ENCODE measurements around the gene PIK3R6. TPM values are rescaled to one million over a fixed set of nuclear protein-coding genes. Genes with fewer than 3 reads are reported as not detected.

Gene PIK3R6
- total RNA-seq, 1 donor from 2014 or later: 2.5 TPM

- Histone ChIP-seq H3K36me3 (no peaks in the 10 kb centered on the region), H3K4me3 (no peak overlapping the region), H3K4me1 (peaks cover 24% of the 10 kb centered on the region), H3K9me3 (no peaks in the 10 kb centered on the region), H3K27me3 (ENCODE audit: low read depth) (peaks cover 3% of the 10 kb centered on the region), H3K27ac (no peak overlapping the region)
- no peak for DNase-seq
- no peak for ATAC-seq
- intact Hi-C loops (cut with DNase I): no loop called here
- TF ChIP-seq, protein P1, sequence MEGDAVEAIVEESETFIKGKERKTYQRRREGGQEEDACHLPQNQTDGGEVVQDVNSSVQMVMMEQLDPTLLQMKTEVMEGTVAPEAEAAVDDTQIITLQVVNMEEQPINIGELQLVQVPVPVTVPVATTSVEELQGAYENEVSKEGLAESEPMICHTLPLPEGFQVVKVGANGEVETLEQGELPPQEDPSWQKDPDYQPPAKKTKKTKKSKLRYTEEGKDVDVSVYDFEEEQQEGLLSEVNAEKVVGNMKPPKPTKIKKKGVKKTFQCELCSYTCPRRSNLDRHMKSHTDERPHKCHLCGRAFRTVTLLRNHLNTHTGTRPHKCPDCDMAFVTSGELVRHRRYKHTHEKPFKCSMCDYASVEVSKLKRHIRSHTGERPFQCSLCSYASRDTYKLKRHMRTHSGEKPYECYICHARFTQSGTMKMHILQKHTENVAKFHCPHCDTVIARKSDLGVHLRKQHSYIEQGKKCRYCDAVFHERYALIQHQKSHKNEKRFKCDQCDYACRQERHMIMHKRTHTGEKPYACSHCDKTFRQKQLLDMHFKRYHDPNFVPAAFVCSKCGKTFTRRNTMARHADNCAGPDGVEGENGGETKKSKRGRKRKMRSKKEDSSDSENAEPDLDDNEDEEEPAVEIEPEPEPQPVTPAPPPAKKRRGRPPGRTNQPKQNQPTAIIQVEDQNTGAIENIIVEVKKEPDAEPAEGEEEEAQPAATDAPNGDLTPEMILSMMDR (IDR thresholded peaks at IDR 0.05): no peak
Observed at GRCh38 chr17:8896641-8897635, 29.5 kb upstream of the PIK3R6 start.

DNA sequence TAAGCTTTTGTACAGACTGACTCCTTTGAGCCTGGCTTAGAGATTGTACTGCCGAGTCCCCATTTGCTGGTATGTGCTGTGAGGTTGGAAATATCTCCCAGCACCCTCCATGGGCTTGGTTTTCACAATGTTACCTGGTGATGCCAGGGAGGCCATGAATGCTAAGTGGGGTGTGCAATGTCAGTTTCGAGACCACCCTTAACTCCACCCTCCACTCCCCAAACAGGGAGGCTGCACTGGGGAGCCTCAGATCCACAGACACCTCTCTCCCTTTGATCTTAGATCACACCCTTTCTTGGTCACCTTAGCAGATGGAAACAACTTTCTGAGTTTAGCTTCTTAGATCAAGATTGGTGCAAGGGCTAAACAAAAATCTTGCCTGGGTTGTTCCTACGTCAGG lies 28.6 kb upstream of the PIK3R6 start:
- H3K4me1 ChIP-seq: peaks cover 24% of the 10 kb centered on the region
- DNase-seq (no peak), ATAC-seq (no peak)
- H3K4me3 ChIP-seq: no peak overlapping the region
- H3K36me3 ChIP-seq: no peaks in the 10 kb centered on the region
- no peaks in the 10 kb centered on the region for H3K9me3 ChIP-seq
- TF ChIP-seq, protein P1 (IDR thresholded peaks at IDR 0.05): no peak
- intact Hi-C loops (cut with DNase I): no loop called here
- H3K27ac ChIP-seq: no peak overlapping the region
- H3K27me3 ChIP-seq (ENCODE audit: low read depth): peaks cover 3% of the 10 kb centered on the region

GRCh38 chr17:8894673-8895578 lies 27.5 kb upstream of the PIK3R6 start:
- H3K27me3 ChIP-seq (ENCODE audit: low read depth): peaks cover 3% of the 10 kb centered on the region
- H3K4me3 ChIP-seq: no peak overlapping the region
- intact Hi-C loops (cut with DNase I): no loop called here
- H3K4me1 ChIP-seq: peaks cover 24% of the 10 kb centered on the region
- H3K9me3 ChIP-seq: no peaks in the 10 kb centered on the region
- DNase-seq (no peak), ATAC-seq (peak; percentile 81)
- no peak overlapping the region for H3K27ac ChIP-seq
- TF ChIP-seq, protein P1 (IDR thresholded peaks at IDR 0.05): peak; percentile 73
- H3K36me3 ChIP-seq: peaks cover 8% of the 10 kb centered on the region

DNA sequence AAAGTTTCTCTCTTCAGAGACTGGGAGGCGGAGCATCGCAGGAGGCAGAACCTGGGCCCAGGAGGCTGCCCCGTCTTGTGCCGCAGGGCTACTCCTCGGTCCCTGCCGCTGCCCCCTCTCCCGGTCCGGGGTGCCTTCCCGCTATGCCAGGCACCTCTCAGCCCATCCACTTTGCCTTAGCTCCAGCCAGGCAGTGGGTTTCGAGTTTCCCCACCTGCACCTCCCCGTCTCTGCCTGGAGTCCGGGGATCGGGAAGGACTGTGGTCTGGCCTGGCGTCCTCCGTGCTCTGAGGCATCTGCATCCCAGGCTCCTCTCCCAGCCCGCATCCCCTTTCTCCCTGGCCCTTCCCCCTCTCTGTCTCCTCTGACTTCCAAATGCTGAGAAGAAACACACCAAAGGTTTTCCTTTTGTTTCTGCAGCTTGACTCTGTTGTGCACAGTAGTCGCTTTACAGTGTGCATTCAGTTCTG lies 26.8 kb upstream of the PIK3R6 start:
- DNase-seq (no peak), ATAC-seq (no peak)
- Histone ChIP-seq H3K4me3 (no peak overlapping the region), H3K36me3 (peaks cover 11% of the 10 kb centered on the region), H3K27ac (no peak overlapping the region), H3K27me3 (ENCODE audit: low read depth) (peaks cover 3% of the 10 kb centered on the region), H3K9me3 (no peaks in the 10 kb centered on the region), H3K4me1 (peaks cover 18% of the 10 kb centered on the region)
- intact Hi-C loops (cut with DNase I): no loop called here
- TF ChIP-seq, protein P1 (IDR thresholded peaks at IDR 0.05): no peak

GRCh38 chr17:8893621-8894201 lies 26.2 kb upstream of the PIK3R6 start:
- H3K4me3 ChIP-seq: no peak overlapping the region
- no peak overlapping the region for H3K27ac ChIP-seq
- no peak for ATAC-seq
- H3K36me3 ChIP-seq: peaks cover 16% of the 10 kb centered on the region
- intact Hi-C loops (cut with DNase I): no loop called here
- H3K4me1 ChIP-seq: peaks cover 13% of the 10 kb centered on the region
- TF ChIP-seq, protein P1 (IDR thresholded peaks at IDR 0.05): no peak
- peaks cover 3% of the 10 kb centered on the region for H3K27me3 ChIP-seq (ENCODE audit: low read depth)
- no peak for DNase-seq
- H3K9me3 ChIP-seq: no peaks in the 10 kb centered on the region

Measured in lower lobe of right lung (tissue), 2 donors.